HG03175 (cell line): ENCODE results near the gene ADRB1.

Experiments used
- ATAC-seq: cut with Tn5 transposase; IDR thresholded peaks from one replicate; pipeline ENCODE4 v1.9.1; 2021; ENCODE audit warnings: mild to moderate bottlenecking, moderate library complexity; ENCODE audit not compliant: unreplicated experiment

The ADRB1 gene

DNA sequence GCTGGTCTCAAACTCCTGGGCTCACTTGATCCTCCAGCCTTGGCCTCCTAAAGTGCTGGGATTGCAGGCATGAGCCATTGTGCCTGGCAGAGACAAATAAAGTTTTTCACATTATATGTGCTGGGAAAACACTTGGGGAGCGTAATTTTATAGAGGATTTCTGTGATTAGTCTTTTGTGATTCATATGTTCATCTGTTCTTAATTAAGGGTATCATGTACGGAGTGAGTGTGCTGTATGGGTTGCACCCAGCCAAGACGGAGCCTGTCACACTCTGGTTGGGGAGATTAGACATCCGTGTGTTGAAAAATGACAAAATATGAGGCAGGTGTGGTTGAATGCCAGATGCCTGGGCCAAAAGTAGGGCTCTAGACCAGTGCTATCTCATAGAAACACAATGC, 10.3 kb downstream of the ADRB1 start:
- ATAC-seq: no peak

DNA sequence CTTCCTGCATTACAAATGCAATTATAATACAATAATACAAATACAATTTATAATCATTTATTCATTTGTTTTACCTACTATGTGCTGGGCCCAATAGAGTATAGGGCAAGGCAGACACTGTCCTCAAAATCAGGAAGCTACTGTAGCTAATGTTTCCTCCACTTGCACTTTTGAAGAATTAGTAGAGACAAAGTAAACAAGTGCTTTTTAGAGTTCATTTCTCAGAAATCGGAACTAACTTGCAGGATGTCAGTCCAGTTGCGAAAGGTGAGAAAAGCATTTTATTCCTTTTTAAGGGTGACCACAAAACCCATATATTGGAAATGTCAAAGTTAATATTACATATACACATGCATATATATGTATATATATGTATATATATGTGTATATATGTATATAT, 14.2 kb downstream of the ADRB1 start:
- ATAC-seq: no peak

DNA sequence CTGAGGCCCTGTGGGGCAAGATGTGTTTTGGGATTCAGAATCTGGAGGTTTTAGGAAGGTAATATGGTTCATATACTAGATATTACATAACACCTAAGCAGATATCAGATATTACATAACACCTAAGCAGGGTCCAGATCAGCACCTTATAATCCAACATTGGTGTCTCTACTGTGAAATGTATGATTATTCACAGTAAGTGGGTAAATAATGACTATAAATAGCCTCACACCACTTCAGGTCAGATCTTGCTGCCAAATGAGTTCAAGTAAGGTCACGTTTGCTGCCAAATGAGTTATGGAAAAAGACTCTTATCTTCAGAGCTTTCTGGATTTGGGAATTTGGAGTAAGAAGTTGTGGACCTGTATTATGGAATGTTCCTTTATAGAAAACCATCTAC, 14.6 kb downstream of the ADRB1 start:
- no peak for ATAC-seq

DNA sequence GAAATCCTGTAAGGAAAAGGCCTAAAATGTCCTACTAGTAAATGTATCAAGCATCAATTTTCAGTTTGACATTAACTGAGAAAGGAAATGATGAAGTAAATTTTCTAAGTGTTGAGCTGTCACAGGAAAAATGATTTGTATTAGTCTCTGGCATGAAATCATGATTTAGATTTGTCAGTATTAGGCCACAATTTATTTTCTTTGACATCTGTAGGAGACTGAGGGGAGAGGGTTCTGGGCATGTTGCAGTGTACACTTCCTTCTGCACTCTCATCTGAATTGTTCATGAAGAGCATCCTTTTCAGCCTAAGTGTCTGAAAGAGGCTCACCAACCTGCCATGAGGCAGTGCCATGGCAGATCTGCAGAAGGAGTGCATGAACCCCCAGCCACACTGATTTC, 15.9 kb downstream of the ADRB1 start:
- no peak for ATAC-seq

DNA sequence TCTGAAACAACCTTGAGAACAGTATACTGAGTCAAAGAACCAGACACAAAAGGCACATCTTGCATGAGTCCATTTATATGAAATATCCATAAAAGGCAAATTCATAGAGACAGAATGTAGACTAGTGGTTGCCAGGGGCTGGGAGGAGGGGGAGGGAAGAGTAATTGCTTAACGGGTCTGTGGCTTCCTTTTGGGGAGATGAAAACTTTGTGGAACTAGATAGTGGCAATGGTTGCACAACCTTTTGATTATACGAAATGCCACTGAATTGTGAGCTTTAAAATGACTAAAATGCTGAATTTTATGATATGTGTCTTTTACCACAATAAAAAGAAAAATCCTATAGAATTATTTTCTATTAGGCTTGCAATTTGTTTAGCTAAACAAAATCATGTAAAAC, 16.8 kb downstream of the ADRB1 start:
- no peak for ATAC-seq

DNA sequence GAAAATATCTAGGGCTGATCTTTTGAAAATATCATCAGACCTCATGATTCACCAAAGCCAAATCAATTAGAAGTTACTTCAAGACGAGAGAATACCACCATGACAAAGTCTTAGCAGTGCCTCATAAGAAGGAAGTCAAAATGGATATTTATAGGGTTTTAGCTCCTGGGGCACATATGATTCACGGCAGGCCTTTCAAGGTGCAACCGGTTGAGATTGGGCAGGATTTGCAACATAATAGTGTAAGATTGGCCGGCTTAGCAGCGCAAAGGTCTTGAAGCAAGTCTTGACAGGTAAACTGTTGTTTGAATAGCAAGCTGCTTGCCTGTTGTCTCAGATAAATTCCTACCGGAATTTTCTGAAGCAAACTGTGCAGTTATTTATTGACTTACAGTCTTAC, 17.5 kb downstream of the ADRB1 start:
- ATAC-seq: no peak

DNA sequence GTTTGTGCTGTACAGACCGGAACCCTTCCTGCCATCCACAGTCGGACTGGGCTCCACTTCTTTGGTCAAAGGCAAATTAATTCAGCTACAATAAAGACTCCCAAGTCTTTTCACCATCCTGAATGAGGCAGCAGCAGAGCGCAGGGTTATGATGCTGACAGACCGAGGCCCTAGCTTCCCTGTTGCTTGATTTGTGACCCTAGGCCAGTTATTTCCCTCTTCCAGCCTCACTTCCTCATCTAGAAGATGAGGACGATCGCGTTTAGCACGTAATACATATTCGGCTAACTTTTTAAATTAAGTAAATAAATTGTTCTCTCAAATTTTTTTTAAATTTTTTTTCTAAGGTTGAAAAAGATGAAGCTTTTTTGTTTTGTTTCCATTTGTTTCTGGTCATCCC, 18.1 kb downstream of the ADRB1 start:
- ATAC-seq: no peak

DNA sequence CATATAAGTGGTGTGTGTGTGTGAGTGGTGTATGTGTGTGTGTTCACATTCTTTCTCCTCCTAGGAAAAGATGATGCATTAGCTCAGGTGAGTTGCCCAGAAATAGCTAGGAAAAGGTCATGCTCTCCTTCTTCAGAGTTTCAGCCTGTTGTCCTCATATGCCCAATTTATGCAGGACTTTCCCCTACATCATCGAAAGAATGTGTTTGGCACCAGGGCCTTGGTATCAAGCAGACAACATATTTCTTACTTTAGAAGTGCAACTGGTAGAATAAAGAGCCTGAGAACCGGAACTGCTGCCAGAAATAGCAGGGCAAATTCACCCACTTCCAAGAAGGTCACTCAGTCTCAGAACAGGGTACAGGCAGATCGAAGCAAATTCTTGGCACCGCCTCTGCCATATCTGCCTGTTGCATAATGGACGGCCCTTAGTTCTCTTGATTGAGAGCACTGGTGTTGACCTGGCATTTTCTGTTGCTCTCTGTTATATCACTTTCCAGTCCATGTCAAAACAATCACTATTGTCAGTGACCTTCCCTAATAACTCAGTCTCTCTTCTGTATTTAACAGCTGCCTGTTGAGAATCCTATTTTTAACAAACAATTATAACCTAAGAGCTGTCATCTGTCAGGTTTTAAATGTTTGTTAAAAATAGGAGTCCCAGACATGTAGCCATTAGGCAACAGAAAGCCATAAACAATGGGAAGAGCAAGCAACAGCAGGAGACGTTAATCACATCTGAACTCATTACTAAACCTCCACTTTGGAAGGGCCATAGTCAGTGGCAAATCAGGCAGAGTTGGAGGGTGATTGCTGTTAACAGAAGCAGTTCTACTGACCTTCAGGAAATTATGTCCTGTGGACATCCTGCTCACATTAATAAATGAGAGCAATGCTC, 20.7 kb downstream of the ADRB1 start:
- ATAC-seq: no peak

DNA sequence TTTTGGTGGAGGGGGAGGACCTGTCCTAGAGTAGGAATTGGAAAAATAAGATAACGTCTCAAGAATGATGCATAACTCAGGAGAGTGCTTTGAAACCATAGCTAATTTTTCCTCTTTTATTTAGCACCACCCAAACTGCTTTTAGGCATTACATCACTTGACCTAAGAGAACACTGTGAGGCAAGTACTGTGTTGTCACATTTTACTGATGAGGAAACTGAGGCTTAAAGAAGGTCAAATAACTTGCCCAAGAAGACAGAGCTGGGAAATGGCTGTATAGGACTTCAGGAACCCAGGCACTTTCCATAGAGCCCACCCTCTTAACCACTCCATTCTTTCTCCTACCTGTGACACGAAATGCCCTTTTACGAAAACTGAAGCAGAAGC, 21.4 kb downstream of the ADRB1 start:
- no peak for ATAC-seq

DNA sequence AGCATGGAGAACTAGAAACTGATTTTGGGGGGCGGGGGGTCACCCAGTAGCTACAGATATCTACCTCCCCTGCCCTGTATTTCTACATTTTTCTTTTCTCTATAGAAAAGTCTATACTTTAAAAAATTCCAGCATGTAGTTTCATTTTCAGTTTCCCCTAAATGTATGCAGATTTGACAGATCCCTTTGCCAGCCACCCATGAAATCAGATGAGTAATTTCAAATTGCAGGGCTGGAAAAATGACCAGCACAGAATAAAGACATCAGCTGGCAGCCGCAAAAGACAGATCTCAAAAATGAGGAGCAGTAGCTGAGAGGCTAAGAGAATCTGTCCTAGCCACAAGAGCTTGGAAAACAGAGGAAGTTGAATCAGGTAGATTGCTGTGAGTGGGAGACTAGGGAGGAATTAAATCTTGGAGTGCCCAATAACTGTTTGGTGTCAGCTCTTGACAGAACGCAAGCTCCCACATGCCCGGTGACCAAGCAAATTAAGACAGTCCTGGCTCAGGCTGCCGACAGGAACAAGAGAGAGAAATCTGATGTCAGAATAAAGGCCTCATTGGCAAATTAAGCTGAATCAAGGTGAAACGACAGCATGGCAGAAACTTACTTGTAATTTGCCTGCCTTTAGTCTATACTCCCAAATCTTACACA, 24.5 kb downstream of the ADRB1 start:
- ATAC-seq: no peak

DNA sequence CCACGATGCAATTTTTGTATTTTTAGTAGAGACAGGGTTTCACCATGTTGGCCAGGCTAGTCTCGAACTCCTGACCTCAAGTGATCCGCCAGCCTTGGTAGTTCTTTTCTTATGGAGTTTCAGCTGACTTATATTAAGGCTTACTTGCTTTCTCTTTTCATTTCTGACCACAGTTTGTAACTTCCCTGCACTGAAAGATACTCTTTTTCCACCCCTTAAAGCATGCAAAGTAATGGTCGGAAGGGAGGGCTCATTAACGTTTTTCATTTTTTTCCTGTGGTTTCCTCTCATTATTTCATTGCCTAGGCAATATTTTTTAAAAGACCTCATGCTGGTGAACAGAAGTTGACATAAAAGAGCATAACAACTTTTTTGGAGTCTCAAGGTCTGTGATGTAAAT, 27.0 kb downstream of the ADRB1 start:
- ATAC-seq: no peak

DNA sequence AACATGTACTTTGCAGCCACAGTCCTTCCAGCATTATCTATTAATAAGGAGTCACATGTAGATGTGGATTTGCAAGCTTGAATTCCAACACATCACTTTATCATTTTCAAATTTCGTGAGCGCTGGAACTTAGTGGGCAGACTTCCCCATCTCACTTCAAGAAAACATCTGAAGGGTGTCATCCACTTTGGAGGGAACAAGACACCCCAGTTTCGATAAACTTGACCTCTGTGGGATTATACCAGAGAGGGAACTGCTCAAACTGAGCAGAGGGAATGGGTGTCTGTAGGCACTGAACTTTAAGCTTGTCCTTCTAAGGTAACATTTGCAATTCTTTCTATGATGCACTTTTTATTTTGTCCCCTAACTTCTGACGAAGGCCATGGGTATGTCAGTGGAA, 27.5 kb downstream of the ADRB1 start:
- ATAC-seq: no peak

DNA sequence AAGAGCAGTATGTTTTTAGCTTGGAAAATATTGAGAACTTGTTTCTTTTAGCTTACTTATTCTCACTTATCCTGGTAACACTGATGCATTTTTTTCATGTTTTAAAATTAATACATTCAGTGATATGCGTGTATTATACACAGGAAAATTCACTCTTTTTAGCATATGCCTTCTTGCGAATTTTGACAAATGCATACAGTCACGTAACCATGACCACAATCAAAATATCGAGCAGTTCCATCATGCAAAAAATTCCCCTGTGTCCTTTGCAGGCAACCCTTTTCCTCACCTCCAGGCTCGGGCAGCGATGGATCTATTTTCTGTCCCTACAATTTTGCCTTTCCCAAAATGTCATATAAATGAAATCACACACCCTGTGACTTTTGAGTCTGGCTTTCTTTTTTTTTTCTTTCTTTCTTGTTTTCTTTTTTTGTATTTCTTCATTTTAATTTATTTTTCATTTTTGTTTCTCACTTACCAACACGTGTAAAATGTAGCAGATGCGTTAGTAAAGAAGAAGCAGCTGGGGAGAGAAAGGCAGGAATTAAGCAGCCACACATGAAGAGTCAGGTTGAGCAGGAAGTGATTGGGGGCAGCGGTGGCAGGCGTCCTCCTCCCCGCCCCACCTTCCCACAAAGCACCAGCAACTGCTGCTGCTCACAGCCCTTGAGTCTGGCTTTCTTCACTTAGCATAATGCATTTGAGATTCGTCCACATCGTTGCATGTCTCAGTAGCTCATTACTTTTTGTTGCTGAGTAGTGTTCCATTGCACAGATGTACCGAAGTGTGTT, 29.9 kb downstream of the ADRB1 start:
- ATAC-seq: peak; percentile 36

DNA sequence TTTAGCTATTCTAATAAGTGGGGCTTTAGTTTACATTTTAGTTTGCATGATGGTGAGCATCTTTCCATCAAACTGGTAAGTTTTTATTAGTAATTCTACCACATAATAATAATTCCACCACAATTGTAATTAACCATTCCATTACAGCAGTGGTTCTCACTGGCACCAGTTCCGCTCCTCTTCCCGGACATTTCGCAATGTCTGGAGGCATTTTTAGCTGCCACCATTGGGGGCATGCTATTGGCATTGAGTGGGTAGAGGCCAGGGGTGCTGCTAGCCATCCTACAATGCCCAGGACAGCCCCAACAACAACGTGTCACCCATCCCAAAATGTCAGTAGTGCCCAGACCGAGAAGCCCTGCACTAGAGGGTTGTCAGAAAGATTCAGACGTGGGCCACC, 31.4 kb downstream of the ADRB1 start:
- no peak for ATAC-seq

DNA sequence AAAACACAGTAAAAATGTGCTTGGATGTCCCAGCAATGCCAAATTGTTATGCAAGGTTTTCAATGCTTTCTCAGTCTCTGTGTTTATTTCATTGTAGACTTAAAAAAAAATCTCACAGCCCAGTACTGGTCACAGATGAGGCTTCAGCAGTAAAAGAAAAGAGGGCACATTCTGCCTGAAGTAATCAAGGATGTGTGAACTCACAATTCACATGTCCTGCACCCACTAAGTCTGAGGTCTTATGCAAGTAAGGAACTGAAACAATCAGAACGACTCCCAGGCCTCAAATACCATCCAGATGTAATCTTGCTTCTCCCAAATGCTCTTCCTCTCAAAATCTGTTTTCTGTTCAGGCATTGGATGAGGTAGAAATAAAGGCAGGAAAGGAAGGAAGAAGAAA, 33.7 kb downstream of the ADRB1 start:
- ATAC-seq: no peak

DNA sequence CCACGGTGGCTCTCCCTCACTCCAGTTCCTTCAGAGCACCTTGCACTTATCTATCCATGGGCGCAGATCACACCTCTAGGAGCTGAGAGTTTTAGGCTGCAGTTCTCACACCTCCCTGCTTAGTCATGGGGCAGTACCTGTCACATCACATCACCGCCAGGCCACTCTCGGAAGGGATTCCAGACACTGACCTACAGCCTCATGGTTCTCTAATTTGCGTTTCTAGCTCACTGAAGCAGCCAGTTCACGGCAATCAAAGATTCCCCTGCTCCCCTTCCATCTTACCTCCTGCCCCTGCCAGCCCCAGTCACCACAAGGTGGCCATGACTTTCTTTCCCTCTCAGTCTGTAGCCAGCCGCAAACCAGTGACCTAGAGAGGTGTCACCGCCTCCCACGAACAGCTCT, 34.2 kb downstream of the ADRB1 start:
- ATAC-seq: peak; percentile 71

DNA sequence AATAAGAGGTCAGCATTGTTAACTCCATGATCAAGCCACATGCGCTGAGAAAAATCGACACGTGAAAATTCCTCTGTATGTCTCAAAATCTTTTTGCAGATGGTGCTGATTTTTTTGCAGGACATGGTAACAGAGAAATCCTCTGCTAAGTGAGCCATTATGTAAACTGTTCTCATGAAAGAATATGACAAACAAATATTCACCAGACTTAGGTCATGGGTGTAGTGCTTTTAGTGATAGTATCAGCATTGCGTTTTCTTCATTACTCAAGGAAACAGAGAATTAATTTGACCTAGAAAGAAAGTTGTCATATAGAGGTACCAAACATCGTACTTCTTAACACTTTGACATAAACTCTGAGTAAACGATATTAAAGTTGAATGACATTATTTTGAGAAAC, 34.7 kb downstream of the ADRB1 start:
- ATAC-seq: no peak

DNA sequence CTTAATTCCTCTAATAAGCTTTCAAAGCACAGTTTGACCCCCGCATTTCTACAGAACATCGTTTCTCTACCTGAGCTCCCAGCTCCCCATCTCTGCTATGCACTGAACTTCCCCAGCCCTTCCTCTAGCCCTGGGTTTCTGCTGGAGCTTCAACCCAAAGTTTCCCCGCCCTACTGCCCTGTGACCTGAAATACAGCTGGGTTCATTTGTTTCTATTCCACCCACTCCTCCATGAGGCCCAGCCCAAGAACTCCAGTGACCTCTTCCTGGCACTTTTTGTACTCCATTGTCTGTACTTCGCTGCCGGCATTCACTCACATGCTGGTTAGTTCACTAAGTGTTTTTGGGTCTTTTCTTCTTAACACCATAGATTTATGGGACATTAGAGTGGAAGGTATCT, 35.8 kb downstream of the ADRB1 start:
- ATAC-seq: no peak

DNA sequence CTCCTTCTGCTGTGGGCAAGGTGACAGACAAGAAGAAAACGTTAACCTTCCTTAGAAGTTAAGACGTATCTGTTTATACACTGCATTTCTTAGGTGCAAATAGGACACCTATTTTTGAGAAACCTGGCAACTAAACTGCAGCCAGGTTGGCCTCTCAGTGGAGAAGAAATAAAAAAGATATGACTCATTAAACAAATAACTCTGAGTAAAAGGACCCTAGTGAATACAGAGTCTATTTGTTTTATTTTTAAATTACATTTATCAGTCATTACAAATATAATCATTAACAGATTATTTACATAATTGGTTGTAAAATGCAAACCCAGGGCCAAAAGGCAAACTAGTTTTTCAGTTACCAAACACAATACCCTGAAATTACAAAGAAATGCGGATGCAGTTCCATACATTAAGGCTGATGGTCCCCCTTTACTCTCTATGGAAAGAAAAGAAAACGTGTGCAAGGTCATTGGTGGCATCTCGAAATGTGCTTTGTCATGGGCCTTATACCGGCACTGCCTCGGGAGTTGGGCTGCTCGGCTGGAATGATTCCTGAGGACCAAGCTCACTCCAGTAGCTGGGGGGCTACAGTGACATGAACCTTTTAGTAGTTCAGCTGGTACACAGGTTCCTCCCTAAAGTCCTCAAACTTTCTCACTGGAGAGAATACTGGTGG, 38.4 kb downstream of the ADRB1 start:
- ATAC-seq: no peak

DNA sequence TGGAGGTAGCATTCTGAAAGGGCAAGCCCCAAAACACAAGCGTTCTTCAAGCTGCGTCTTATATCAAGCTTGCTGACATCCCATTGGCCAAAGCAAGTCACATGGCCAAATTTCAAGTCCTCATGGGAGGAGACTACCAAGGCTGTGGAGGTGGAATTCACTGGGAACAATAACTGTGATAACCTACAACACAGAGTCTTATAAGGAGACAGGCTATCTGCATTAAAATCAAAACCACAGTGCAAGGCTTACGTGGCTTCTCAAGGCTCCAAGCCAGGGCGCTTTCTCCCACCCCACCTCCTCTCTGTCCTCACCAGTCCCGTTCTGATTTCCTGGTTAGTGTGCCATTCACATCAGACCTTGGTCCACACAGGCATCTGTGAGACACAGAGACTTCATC, 39.4 kb downstream of the ADRB1 start:
- ATAC-seq: no peak

DNA sequence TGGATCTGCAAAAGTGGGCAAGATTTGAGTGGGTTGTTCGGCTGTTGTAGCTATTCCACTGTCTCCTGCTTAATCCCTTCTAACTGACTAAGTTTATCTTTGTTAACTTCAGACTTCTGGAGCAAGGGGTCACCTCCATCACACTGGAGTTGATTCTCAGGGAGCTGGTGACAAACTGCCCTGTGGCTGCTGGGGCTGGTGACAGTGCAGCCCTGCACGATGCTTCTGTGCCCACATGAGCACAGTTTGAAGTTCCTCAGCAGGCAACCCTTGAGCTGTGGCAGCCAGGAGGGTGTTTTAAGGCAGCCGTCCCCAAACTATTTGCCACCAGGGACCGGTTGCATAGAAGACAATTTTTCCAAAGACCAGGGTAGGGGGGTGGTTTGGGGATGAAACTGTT, 40.5 kb downstream of the ADRB1 start:
- no peak for ATAC-seq
